SK-N-SH treated with all-trans-retinoic acid at 6 μM for 48 hours (cell line): ENCODE measurements around the gene MACF1.
A peak's percentile ranks its signal among the peaks of the same experiment; 100 is the strongest.

Experiments
- ATAC-seq: fragments of 200-7000 bp; cut with Tn5 transposase; 3 replicates; pipeline ENCODE4 v1.9.1; 2020; ENCODE audit warnings: mild to moderate bottlenecking, moderate library complexity
- CREB5 ChIP-seq: fragments of 250-450 bp; sonication (Bioruptor Pico); IDR thresholded peaks from 2 replicates; pipeline ENCODE4 v1.5.1; 2020; ENCODE audit warnings: low read depth, mild to moderate bottlenecking, moderate library complexity
- ESRRG ChIP-seq: fragments of 250-450 bp; sonication (Bioruptor Pico); IDR thresholded peaks from 2 replicates; pipeline ENCODE4 v1.6.1; 2021; ENCODE audit warnings: mild to moderate bottlenecking
- ISL1 ChIP-seq: fragments of 250-450 bp; sonication (Bioruptor Pico); IDR thresholded peaks from 2 replicates; pipeline ENCODE4 v2.1.2; 2022; ENCODE audit warnings: mild to moderate bottlenecking, moderate library complexity
- PATZ1 ChIP-seq: fragments of 250-450 bp; sonication (Bioruptor Pico); IDR thresholded peaks from 2 replicates; pipeline ENCODE4 v1.8.0; 2020; ENCODE audit warnings: mild to moderate bottlenecking, moderate library complexity, borderline replicate concordance
- POU6F1 ChIP-seq: fragments of 250-450 bp; sonication (Bioruptor Pico); IDR thresholded peaks from 2 replicates; pipeline ENCODE4 v1.8.0; 2021; ENCODE audit warnings: low read depth, mild to moderate bottlenecking, moderate library complexity, borderline replicate concordance
- RARB ChIP-seq: fragments of 250-450 bp; sonication (Bioruptor Pico); IDR thresholded peaks from 2 replicates; pipeline ENCODE4 v1.8.0; 2021; ENCODE audit warnings: mild to moderate bottlenecking, moderate library complexity
- SNAI2 ChIP-seq: fragments of 250-450 bp; sonication (Bioruptor Pico); IDR thresholded peaks from 2 replicates; pipeline ENCODE4 v1.5.0; 2020; ENCODE audit warnings: mild to moderate bottlenecking, moderate library complexity
- TCF4 ChIP-seq: fragments of 250-450 bp; sonication (Bioruptor Pico); IDR thresholded peaks from 2 replicates; pipeline ENCODE4 v1.8.0; 2021; ENCODE audit warnings: mild to moderate bottlenecking, moderate library complexity, borderline replicate concordance
- TOX ChIP-seq: fragments of 250-450 bp; sonication (Bioruptor Pico); IDR thresholded peaks from 2 replicates; pipeline ENCODE4 v1.8.0; 2021; ENCODE audit warnings: mild to moderate bottlenecking, moderate library complexity, borderline replicate concordance
- TSHZ2 ChIP-seq: fragments of 250-450 bp; sonication (Bioruptor Pico); IDR thresholded peaks from 2 replicates; pipeline ENCODE4 v1.5.0; 2020; ENCODE audit warnings: mild to moderate bottlenecking, moderate library complexity
- ZC3H10 ChIP-seq: fragments of 250-450 bp; sonication (Bioruptor Pico); IDR thresholded peaks from 2 replicates; pipeline ENCODE4 v1.5.1; 2021; ENCODE audit warnings: mild to moderate bottlenecking, moderate library complexity
- ZFP3 ChIP-seq: fragments of 250-450 bp; sonication (Bioruptor Pico); IDR thresholded peaks from 2 replicates; pipeline ENCODE4 v1.5.0; 2020; ENCODE audit warnings: mild to moderate bottlenecking, moderate library complexity
- ZFP30 ChIP-seq: fragments of 450-650 bp; formaldehyde crosslinking; IDR thresholded peaks from 2 replicates; pipeline ENCODE4 v1.5.0; 2022; ENCODE audit warnings: mild to moderate bottlenecking, moderate library complexity
- ZNF565 ChIP-seq: fragments of 450-650 bp; formaldehyde crosslinking; conservative IDR thresholded peaks from 2 replicates; pipeline ENCODE4 v1.5.0; 2020; ENCODE audit warnings: low read depth, mild to moderate bottlenecking, moderate library complexity
- ZNF8 ChIP-seq: fragments of 450-650 bp; formaldehyde crosslinking; IDR thresholded peaks from 2 replicates; pipeline ENCODE4 v1.5.0; 2020; ENCODE audit warnings: mild to moderate bottlenecking, moderate library complexity

Gene MACF1

DNA sequence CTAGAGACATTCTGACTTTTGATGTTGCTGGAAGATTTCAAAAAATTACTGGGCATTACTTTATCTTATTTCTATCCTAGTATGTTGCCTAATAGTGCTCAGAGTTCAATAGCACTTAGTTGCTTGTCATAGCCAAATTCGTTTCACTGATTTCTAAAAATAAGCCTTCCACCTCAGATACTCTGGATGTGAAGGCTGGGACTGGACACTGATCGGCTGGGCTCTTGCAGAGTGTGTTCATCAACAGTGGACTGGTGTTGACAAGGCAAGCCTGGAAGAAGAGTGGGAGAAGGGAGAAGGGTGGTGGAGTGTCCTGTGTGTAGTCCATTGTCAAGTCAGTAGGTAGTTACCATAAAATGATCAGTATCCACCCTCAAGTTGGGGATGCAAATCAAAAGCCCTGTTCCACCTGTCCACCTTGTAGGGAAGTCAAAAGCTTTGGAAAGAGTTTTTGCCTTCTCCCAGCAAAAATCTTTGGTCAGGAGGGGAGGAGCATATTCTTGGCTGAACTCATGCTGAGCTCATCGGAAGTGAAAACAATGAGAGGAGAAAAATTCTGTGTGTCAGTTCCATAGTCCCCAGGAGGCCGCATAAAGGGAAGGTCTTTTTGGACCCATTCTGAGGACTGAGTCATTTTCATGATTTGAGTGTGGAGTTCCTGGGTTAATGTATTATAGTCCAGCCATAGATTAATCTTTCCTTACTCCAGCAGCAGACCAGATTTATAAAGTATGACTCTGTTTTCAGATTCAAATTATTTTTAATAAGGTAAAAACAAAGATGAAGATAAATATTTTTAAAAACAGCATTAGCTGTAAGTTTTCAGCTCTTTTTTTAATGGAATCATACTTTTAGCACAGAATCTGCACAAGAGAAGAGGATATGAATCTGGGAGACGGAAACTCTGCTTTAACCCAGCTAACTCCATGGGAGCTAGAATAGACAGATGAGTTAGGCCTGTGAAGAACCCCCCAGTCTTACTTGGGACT lies 187.5 kb downstream of the MACF1 start:
- TF ChIP-seq TOX (0 out of 2 replicates have a peak, but pooled peaks have one; percentile 22), ZNF565 (CRISPR knock-in tag) (no peak)
- ATAC-seq: peak; percentile 75

DNA sequence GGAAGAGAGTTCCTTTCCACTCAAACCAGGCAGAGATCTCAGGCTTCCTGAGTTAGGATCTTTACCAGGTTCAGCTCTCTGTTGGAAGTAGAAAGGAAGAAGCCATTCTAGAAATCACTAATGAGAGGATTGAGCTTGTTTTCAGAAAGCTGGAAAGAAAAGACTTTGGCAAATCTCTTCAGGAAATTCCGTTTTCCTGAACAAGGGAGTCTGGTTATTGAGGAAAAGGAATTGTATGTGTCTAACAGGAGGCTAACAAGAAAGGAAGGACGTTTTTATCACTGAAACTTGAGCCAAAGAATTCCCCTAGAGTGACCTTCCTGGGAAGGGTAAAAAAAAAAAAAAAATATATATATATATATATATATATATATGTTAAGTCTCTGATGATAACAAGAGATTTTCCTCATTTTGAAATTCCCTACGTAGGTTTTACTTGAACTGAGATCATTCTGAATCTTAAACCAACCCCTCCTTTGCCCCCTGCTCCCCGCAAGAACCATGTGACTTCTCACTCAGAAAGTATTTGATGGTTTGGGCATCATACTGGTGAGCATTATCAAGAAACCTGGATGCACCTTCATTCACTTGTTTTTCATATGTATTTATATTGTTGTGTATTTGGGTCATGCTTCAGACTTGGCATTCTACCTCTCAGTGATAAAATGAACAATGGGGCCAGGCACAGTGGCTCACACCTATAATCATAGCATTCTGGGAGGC lies 188.5 kb downstream of the MACF1 start:
- TF ChIP-seq ZFP30 (CRISPR knock-in tag) (no peak), CREB5 (CRISPR knock-in tag) (no peak), TSHZ2 (CRISPR knock-in tag) (no peak), ISL1 (CRISPR knock-in tag) (no peak), ZNF565 (CRISPR knock-in tag) (no peak), RARB (CRISPR knock-in tag) (no peak)
- ATAC-seq: no peak

- TF ChIP-seq PATZ1 (CRISPR knock-in tag): no peak
- TF ChIP-seq ZFP30 (CRISPR knock-in tag): no peak
- TF ChIP-seq ESRRG (CRISPR knock-in tag): no peak
- no peak for TF ChIP-seq SNAI2 (CRISPR knock-in tag)
- TF ChIP-seq TCF4 (CRISPR knock-in tag): no peak
- ATAC-seq: no peak
These were observed 189.2 kb downstream of the MACF1 start for GRCh38 chr1:39393645-39394044.

DNA sequence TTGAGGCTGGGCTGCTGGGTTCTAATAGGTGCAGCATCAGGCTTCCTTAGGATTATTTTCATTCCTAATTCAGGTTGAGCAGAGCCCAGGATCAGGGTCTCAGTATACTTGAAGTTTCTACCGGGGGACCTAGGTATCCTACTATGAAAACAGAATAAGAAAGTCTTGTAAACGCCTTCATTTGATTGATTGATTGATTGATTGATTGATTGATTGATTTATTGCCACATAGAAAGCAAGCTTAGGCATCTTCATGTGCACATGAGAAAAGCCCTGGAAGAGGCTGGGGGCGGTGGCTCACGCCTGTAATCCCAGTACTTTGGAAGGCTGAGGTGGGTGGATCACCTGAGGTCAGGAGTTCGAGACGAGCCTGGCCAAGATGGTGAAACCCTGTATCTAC lies 189.6 kb downstream of the MACF1 start:
- ATAC-seq: no peak
- TF ChIP-seq TSHZ2 (CRISPR knock-in tag) (no peak), ZNF8 (no peak)

DNA sequence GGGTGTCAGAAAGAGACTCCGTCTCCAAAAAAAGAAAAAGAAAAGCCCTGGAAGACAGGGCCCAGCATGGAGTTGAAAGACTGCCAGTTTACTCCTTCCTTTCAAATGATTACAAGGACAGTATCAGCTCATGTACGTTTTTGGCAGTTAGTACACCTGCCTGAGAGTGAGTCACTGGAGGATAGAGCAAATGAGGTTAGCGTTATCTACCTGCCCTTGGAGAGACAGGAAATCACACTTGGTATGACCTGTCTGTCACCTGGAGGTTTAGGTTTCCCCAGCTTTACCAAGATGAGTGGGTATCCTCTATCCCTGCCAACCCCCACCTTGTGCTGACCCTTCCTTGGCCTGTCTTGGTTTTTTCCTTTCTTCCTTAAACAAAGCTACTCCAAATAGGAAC lies 190.1 kb downstream of the MACF1 start:
- TF ChIP-seq ESRRG (CRISPR knock-in tag): no peak
- no peak for TF ChIP-seq POU6F1 (CRISPR knock-in tag)
- no peak for TF ChIP-seq ZFP3
- no peak for TF ChIP-seq ZC3H10
- TF ChIP-seq PATZ1 (CRISPR knock-in tag): no peak
- no peak for ATAC-seq
